ENCODE measurements around the gene NKPD1.

GRCh38 chr19:45173816-45174215 is 13.0 kb upstream of the NKPD1 start:
- TF ChIP-seq CTCF (IDR thresholded peaks at IDR 0.05; ENCODE audit: low read length): no peak
- no peak for TF ChIP-seq EZH2phosphoT487 (IDR thresholded peaks at IDR 0.05; ENCODE audit: low read length)
- no peak for TF ChIP-seq EZH2 (optimal IDR thresholded peaks at IDR 0.05; ENCODE audit: low read depth, low read length)

Data from MM.1S (cell line).